Measurements from ENCODE around the gene ZNF407. TPM values are rescaled to one million over a fixed set of nuclear protein-coding genes. Genes with fewer than 3 reads are reported as not detected.
"Not testable (repeated sequence)": the region's sequence is repeated elsewhere in the genome, so short reads cannot be mapped to it uniquely, and the experiment has no call there.

ZNF407 gene
- polyA plus RNA-seq, 2 donors = 2.2 to 2.6 TPM

- no peaks in the 10 kb centered on the region for H3K27me3 ChIP-seq (ENCODE audit: control insufficient read depth in 1 of 2, insufficient read depth in 2 of 2, low read length in 2 of 2)
- H3K4me1 ChIP-seq (ENCODE audit: control insufficient read depth in 2 of 2, insufficient read depth in 2 of 2, low read length in 1 of 2) = no peaks in the 10 kb centered on the region
- H3K9me3 ChIP-seq (ENCODE audit: control insufficient read depth in 2 of 2, insufficient read depth in 1 of 2, low read depth in 1 of 2, low read length in 1 of 2) = peaks cover 0 to 12% of the 10 kb centered on the region in 2 donors
- WGBS, 2 donors = 90 to 93% methylated on average over 19 to 22 of the region's 22 CpGs
- no peaks in the 10 kb centered on the region for H3K36me3 ChIP-seq (ENCODE audit: control insufficient read depth in 2 of 2, insufficient read depth in 2 of 2, low read length in 1 of 2)
- H3K4me3 ChIP-seq (ENCODE audit: low read depth in 1 of 2, low read length in 2 of 2) = no peak overlapping the region
- H3K27ac ChIP-seq (ENCODE audit: low read depth in 2 of 2, low read length in 1 of 2) = no peak overlapping the region
These were observed 492.7 kb downstream of the ZNF407 start for GRCh38 chr18:75090336-75090735.

- Histone ChIP-seq H3K36me3 (ENCODE audit: control insufficient read depth in 2 of 2, insufficient read depth in 2 of 2, low read length in 1 of 2) (no peaks in the 10 kb centered on the region), H3K4me1 (ENCODE audit: control insufficient read depth in 2 of 2, insufficient read depth in 2 of 2, low read length in 1 of 2) (no peaks in the 10 kb centered on the region), H3K27me3 (ENCODE audit: control insufficient read depth in 1 of 2, insufficient read depth in 2 of 2, low read length in 2 of 2) (no peaks in the 10 kb centered on the region), H3K9me3 (ENCODE audit: control insufficient read depth in 2 of 2, insufficient read depth in 1 of 2, low read depth in 1 of 2, low read length in 1 of 2) (peaks cover 0 to 5% of the 10 kb centered on the region in 2 donors), H3K4me3 (ENCODE audit: low read depth in 1 of 2, low read length in 2 of 2) (no peak overlapping the region), H3K27ac (ENCODE audit: low read depth in 2 of 2, low read length in 1 of 2) (no peak overlapping the region)
- 90 to 92% methylated on average over 6 of the region's 6 CpGs for WGBS, 2 donors
These were observed 500.0 kb downstream of the ZNF407 start for GRCh38 chr18:75097491-75098225.

- Histone ChIP-seq H3K4me3 (ENCODE audit: low read depth in 1 of 2, low read length in 2 of 2) (no peak overlapping the region), H3K36me3 (ENCODE audit: control insufficient read depth in 2 of 2, insufficient read depth in 2 of 2, low read length in 1 of 2) (no peaks in the 10 kb centered on the region), H3K9me3 (ENCODE audit: control insufficient read depth in 2 of 2, insufficient read depth in 1 of 2, low read depth in 1 of 2, low read length in 1 of 2) (peaks cover 0 to 5% of the 10 kb centered on the region in 2 donors), H3K27ac (ENCODE audit: low read depth in 2 of 2, low read length in 1 of 2) (no peak overlapping the region), H3K4me1 (ENCODE audit: control insufficient read depth in 2 of 2, insufficient read depth in 2 of 2, low read length in 1 of 2) (no peaks in the 10 kb centered on the region), H3K27me3 (ENCODE audit: control insufficient read depth in 1 of 2, insufficient read depth in 2 of 2, low read length in 2 of 2) (no peaks in the 10 kb centered on the region)
- 84 to 86% methylated on average over 3 of the region's 3 CpGs for WGBS, 2 donors
These were observed 503.4 kb downstream of the ZNF407 start for GRCh38 chr18:75100832-75101630.

GRCh38 chr18:75101916-75102315, 504.2 kb downstream of the ZNF407 start:
- H3K9me3 ChIP-seq (ENCODE audit: control insufficient read depth in 2 of 2, insufficient read depth in 1 of 2, low read depth in 1 of 2, low read length in 1 of 2) = peaks cover 0 to 5% of the 10 kb centered on the region in 2 donors
- no peaks in the 10 kb centered on the region for H3K36me3 ChIP-seq (ENCODE audit: control insufficient read depth in 2 of 2, insufficient read depth in 2 of 2, low read length in 1 of 2)
- no peaks in the 10 kb centered on the region for H3K4me1 ChIP-seq (ENCODE audit: control insufficient read depth in 2 of 2, insufficient read depth in 2 of 2, low read length in 1 of 2)
- no peak overlapping the region for H3K27ac ChIP-seq (ENCODE audit: low read depth in 2 of 2, low read length in 1 of 2)
- no peaks in the 10 kb centered on the region for H3K27me3 ChIP-seq (ENCODE audit: control insufficient read depth in 1 of 2, insufficient read depth in 2 of 2, low read length in 2 of 2)
- WGBS, 2 donors = 87 to 89% methylated on average over 3 of the region's 3 CpGs
- H3K4me3 ChIP-seq (ENCODE audit: low read depth in 1 of 2, low read length in 2 of 2) = no peak overlapping the region

GRCh38 chr18:75104029-75104428, 506.4 kb downstream of the ZNF407 start:
- H3K36me3 ChIP-seq (ENCODE audit: control insufficient read depth in 2 of 2, insufficient read depth in 2 of 2, low read length in 1 of 2); H3K4me3 ChIP-seq (ENCODE audit: low read depth in 1 of 2, low read length in 2 of 2): not testable (repeated sequence)
- WGBS, 2 donors = 66 to 67% methylated on average over 6 of the region's 6 CpGs

GRCh38 chr18:75104483-75104882, 506.8 kb downstream of the ZNF407 start:
- Histone ChIP-seq H3K36me3 (ENCODE audit: control insufficient read depth in 2 of 2, insufficient read depth in 2 of 2, low read length in 1 of 2) (no peaks in the 10 kb centered on the region), H3K4me1 (ENCODE audit: control insufficient read depth in 2 of 2, insufficient read depth in 2 of 2, low read length in 1 of 2) (no peaks in the 10 kb centered on the region), H3K27ac (ENCODE audit: low read depth in 2 of 2, low read length in 1 of 2) (no peak overlapping the region), H3K27me3 (ENCODE audit: control insufficient read depth in 1 of 2, insufficient read depth in 2 of 2, low read length in 2 of 2) (no peaks in the 10 kb centered on the region), H3K4me3 (ENCODE audit: low read depth in 1 of 2, low read length in 2 of 2) (no peak overlapping the region), H3K9me3 (ENCODE audit: control insufficient read depth in 2 of 2, insufficient read depth in 1 of 2, low read depth in 1 of 2, low read length in 1 of 2) (peaks cover 0 to 2% of the 10 kb centered on the region in 2 donors)
- WGBS, 2 donors = 92 to 95% methylated on average over 15 of the region's 15 CpGs

More at GRCh38 chr18:75104029-75104428, 506.4 kb downstream of the ZNF407 start:
- not testable (repeated sequence) for H3K27me3 ChIP-seq (ENCODE audit: control insufficient read depth in 1 of 2, insufficient read depth in 2 of 2, low read length in 2 of 2); H3K27ac ChIP-seq (ENCODE audit: low read depth in 2 of 2, low read length in 1 of 2); H3K9me3 ChIP-seq (ENCODE audit: control insufficient read depth in 2 of 2, insufficient read depth in 1 of 2, low read depth in 1 of 2, low read length in 1 of 2); H3K4me1 ChIP-seq (ENCODE audit: control insufficient read depth in 2 of 2, insufficient read depth in 2 of 2, low read length in 1 of 2)

- no peak overlapping the region for H3K4me3 ChIP-seq (ENCODE audit: low read depth in 1 of 2, low read length in 2 of 2)
- no peaks in the 10 kb centered on the region for H3K36me3 ChIP-seq (ENCODE audit: control insufficient read depth in 2 of 2, insufficient read depth in 2 of 2, low read length in 1 of 2)
- H3K27ac ChIP-seq (ENCODE audit: low read depth in 2 of 2, low read length in 1 of 2) = no peak overlapping the region
- H3K4me1 ChIP-seq (ENCODE audit: control insufficient read depth in 2 of 2, insufficient read depth in 2 of 2, low read length in 1 of 2) = no peaks in the 10 kb centered on the region
- H3K27me3 ChIP-seq (ENCODE audit: control insufficient read depth in 1 of 2, insufficient read depth in 2 of 2, low read length in 2 of 2) = no peaks in the 10 kb centered on the region
- H3K9me3 ChIP-seq (ENCODE audit: control insufficient read depth in 2 of 2, insufficient read depth in 1 of 2, low read depth in 1 of 2, low read length in 1 of 2) = peaks cover 0 to under 1% of the 10 kb centered on the region in 2 donors
- WGBS, 2 donors = 87 to 92% methylated on average over 15 of the region's 15 CpGs
These were observed 508.0 kb downstream of the ZNF407 start for GRCh38 chr18:75105551-75106254.

GRCh38 chr18:75106746-75107145, 509.1 kb downstream of the ZNF407 start:
- 91 to 92% methylated on average over 13 of the region's 13 CpGs for whole genome bisulfite sequencing, 2 donors
- H3K9me3 ChIP-seq (ENCODE audit: control insufficient read depth in 2 of 2, insufficient read depth in 1 of 2, low read depth in 1 of 2, low read length in 1 of 2) = no peaks in the 10 kb centered on the region
- H3K4me1 ChIP-seq (ENCODE audit: control insufficient read depth in 2 of 2, insufficient read depth in 2 of 2, low read length in 1 of 2) = no peaks in the 10 kb centered on the region

GRCh38 chr18:75107196-75107930, 509.7 kb downstream of the ZNF407 start:
- H3K27me3 ChIP-seq (ENCODE audit: control insufficient read depth in 1 of 2, insufficient read depth in 2 of 2, low read length in 2 of 2) = no peaks in the 10 kb centered on the region
- no peak overlapping the region for H3K4me3 ChIP-seq (ENCODE audit: low read depth in 1 of 2, low read length in 2 of 2)
- H3K36me3 ChIP-seq (ENCODE audit: control insufficient read depth in 2 of 2, insufficient read depth in 2 of 2, low read length in 1 of 2) = no peaks in the 10 kb centered on the region
- H3K27ac ChIP-seq (ENCODE audit: low read depth in 2 of 2, low read length in 1 of 2) = no peak overlapping the region
- 87 to 90% methylated on average over 19 of the region's 19 CpGs for WGBS, 2 donors
- H3K9me3 ChIP-seq (ENCODE audit: control insufficient read depth in 2 of 2, insufficient read depth in 1 of 2, low read depth in 1 of 2, low read length in 1 of 2) = no peaks in the 10 kb centered on the region
- no peaks in the 10 kb centered on the region for H3K4me1 ChIP-seq (ENCODE audit: control insufficient read depth in 2 of 2, insufficient read depth in 2 of 2, low read length in 1 of 2)

More at GRCh38 chr18:75106746-75107145, 509.1 kb downstream of the ZNF407 start:
- Histone ChIP-seq H3K27me3 (ENCODE audit: control insufficient read depth in 1 of 2, insufficient read depth in 2 of 2, low read length in 2 of 2) (no peaks in the 10 kb centered on the region), H3K36me3 (ENCODE audit: control insufficient read depth in 2 of 2, insufficient read depth in 2 of 2, low read length in 1 of 2) (no peaks in the 10 kb centered on the region), H3K4me3 (ENCODE audit: low read depth in 1 of 2, low read length in 2 of 2) (no peak overlapping the region), H3K27ac (ENCODE audit: low read depth in 2 of 2, low read length in 1 of 2) (no peak overlapping the region)
